Measurements from ENCODE around the gene AUTS2. TPM values are rescaled to one million over a fixed set of nuclear protein-coding genes. Genes with fewer than 3 reads are reported as not detected.

AUTS2 gene
- total RNA-seq, 1 donor from 2014 or later: 94.1 TPM

DNA sequence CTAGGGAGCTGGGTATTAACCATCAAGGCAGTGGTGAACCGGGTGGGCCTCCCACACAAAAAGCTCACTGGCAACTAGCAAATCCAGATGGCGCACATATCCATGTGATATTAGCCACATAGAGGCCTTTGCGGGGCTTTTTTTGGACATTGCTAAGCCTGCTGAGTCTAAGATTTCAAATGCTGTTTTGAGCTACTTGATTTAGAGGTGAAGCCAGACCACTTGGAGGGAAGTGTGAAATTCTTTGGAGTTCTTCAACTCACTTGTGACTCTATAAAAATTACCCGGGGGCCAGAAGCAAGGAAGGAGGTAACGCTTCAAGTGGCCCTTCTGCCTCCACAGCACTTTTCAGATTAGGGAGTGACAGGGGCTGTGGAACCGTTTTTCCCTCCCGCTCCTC lies 913.9 kb downstream of the AUTS2 start:
- Mint-ChIP-seq H3K36me3 (peaks cover 8% of the 10 kb centered on the region), H3K4me1 (ENCODE audit: unreplicated experiment) (peaks cover 14% of the 10 kb centered on the region), H3K4me3 (no peak overlapping the region), H3K27me3 (peaks cover 11% of the 10 kb centered on the region), H3K9me3 (no peaks in the 10 kb centered on the region), H3K27ac (no peak overlapping the region)
- TF ChIP-seq, protein P1, sequence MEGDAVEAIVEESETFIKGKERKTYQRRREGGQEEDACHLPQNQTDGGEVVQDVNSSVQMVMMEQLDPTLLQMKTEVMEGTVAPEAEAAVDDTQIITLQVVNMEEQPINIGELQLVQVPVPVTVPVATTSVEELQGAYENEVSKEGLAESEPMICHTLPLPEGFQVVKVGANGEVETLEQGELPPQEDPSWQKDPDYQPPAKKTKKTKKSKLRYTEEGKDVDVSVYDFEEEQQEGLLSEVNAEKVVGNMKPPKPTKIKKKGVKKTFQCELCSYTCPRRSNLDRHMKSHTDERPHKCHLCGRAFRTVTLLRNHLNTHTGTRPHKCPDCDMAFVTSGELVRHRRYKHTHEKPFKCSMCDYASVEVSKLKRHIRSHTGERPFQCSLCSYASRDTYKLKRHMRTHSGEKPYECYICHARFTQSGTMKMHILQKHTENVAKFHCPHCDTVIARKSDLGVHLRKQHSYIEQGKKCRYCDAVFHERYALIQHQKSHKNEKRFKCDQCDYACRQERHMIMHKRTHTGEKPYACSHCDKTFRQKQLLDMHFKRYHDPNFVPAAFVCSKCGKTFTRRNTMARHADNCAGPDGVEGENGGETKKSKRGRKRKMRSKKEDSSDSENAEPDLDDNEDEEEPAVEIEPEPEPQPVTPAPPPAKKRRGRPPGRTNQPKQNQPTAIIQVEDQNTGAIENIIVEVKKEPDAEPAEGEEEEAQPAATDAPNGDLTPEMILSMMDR (conservative IDR thresholded peaks at IDR 0.05): no peak
- no peak for DNase-seq (ENCODE audit: extremely low spot score, unreplicated experiment)

- Mint-ChIP-seq H3K36me3 (peaks cover 8% of the 10 kb centered on the region), H3K9me3 (no peaks in the 10 kb centered on the region), H3K4me3 (no peak overlapping the region), H3K4me1 (ENCODE audit: unreplicated experiment) (peaks cover 14% of the 10 kb centered on the region), H3K27me3 (peaks cover 10% of the 10 kb centered on the region), H3K27ac (no peak overlapping the region)
- TF ChIP-seq, protein P1 (conservative IDR thresholded peaks at IDR 0.05): no peak
- DNase-seq (ENCODE audit: extremely low spot score, unreplicated experiment): no peak
Observed at GRCh38 chr7:70512761-70513160, 914.5 kb downstream of the AUTS2 start.

DNA sequence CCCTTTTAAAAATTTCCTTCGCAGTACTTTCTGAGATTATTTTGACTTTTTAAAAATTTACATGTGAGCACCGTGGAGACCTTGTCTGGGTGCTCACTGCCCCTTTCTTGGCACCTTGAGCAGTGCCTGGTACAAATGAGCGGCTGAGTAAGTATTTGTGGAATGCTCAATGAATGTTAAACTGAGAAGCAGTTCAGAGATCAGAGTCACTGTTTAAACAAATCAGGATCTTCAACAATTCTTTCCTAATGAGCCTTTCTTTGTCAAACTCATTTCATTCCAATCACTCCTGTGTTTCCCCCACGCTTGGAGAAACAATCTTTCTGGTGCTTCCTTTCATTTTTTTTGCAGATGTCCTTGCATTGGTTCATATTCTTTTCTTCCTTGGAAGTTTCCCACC lies 922.3 kb downstream of the AUTS2 start:
- Mint-ChIP-seq H3K27me3 (peaks cover 15% of the 10 kb centered on the region), H3K36me3 (peaks cover 9% of the 10 kb centered on the region), H3K4me3 (no peak overlapping the region), H3K27ac (no peak overlapping the region), H3K9me3 (no peaks in the 10 kb centered on the region), H3K4me1 (ENCODE audit: unreplicated experiment) (peaks cover 12% of the 10 kb centered on the region)
- TF ChIP-seq, protein P1 (conservative IDR thresholded peaks at IDR 0.05): no peak
- no peak for DNase-seq (ENCODE audit: extremely low spot score, unreplicated experiment)

GRCh38 chr7:70523249-70523988 lies 925.1 kb downstream of the AUTS2 start:
- TF ChIP-seq, protein P1 (conservative IDR thresholded peaks at IDR 0.05): no peak
- Mint-ChIP-seq H3K9me3 (no peaks in the 10 kb centered on the region), H3K4me3 (no peak overlapping the region)

GRCh38 chr7:70523989-70524351 lies 925.7 kb downstream of the AUTS2 start:
- TF ChIP-seq, protein P1 (conservative IDR thresholded peaks at IDR 0.05): no peak
- H3K36me3 Mint-ChIP-seq: peaks cover 16% of the 10 kb centered on the region
- H3K27ac Mint-ChIP-seq: no peak overlapping the region
- DNase-seq (ENCODE audit: extremely low spot score, unreplicated experiment): no peak
- no peaks in the 10 kb centered on the region for H3K9me3 Mint-ChIP-seq
- H3K27me3 Mint-ChIP-seq: peaks cover 23% of the 10 kb centered on the region
- peaks cover 25% of the 10 kb centered on the region for H3K4me1 Mint-ChIP-seq (ENCODE audit: unreplicated experiment)
- H3K4me3 Mint-ChIP-seq: no peak overlapping the region

More at GRCh38 chr7:70523249-70523988, 925.1 kb downstream of the AUTS2 start:
- Mint-ChIP-seq H3K36me3 (peaks cover 17% of the 10 kb centered on the region), H3K27ac (no peak overlapping the region), H3K27me3 (peaks cover 24% of the 10 kb centered on the region), H3K4me1 (ENCODE audit: unreplicated experiment) (peaks cover 25% of the 10 kb centered on the region)
- no peak for DNase-seq (ENCODE audit: extremely low spot score, unreplicated experiment)
